HG02981 (cell line): ENCODE measurements around the gene CFAP74.
"Not testable (repeated sequence)": the region's sequence is repeated elsewhere in the genome, so short reads cannot be mapped to it uniquely, and the experiment has no call there.

Experiments used
- ATAC-seq: cut with Tn5 transposase; IDR thresholded peaks from one replicate; pipeline ENCODE4 v1.9.1; 2021; ENCODE audit warnings: mild to moderate bottlenecking, moderate library complexity; ENCODE audit not compliant: unreplicated experiment

The CFAP74 gene

GRCh38 chr1:1954015-1954414, 49.6 kb downstream of the CFAP74 start:
- ATAC-seq, result no peak

- ATAC-seq, result no peak
Measured at GRCh38 chr1:1950940-1951339, 52.6 kb downstream of the CFAP74 start.

- ATAC-seq, result no peak
Measured at GRCh38 chr1:1948783-1949182, 54.8 kb downstream of the CFAP74 start.

GRCh38 chr1:1947493-1947892, 56.1 kb downstream of the CFAP74 start:
- no peak for ATAC-seq

GRCh38 chr1:1946540-1946939, 57.0 kb downstream of the CFAP74 start:
- no peak for ATAC-seq

- no peak for ATAC-seq
Measured at GRCh38 chr1:1945782-1946393, 57.7 kb downstream of the CFAP74 start.

- ATAC-seq, result no peak
Measured at GRCh38 chr1:1943834-1944570, 59.6 kb downstream of the CFAP74 start.

- no peak for ATAC-seq
Measured at GRCh38 chr1:1942753-1943656, 60.6 kb downstream of the CFAP74 start.

GRCh38 chr1:1941868-1942752, 61.5 kb downstream of the CFAP74 start:
- ATAC-seq, result no peak

- ATAC-seq, result no peak
Measured at GRCh38 chr1:1941211-1941841, 62.3 kb downstream of the CFAP74 start.

- ATAC-seq, result no peak
Measured at GRCh38 chr1:1940123-1940425, 63.5 kb downstream of the CFAP74 start.

- no peak for ATAC-seq
Measured at GRCh38 chr1:1939296-1940122, 64.1 kb downstream of the CFAP74 start.

- no peak for ATAC-seq
Measured at GRCh38 chr1:1938613-1939295, 64.8 kb downstream of the CFAP74 start.

GRCh38 chr1:1938276-1938573, 65.4 kb downstream of the CFAP74 start:
- ATAC-seq, result no peak

- ATAC-seq, result no peak
Measured at GRCh38 chr1:1937549-1938275, 65.9 kb downstream of the CFAP74 start.

GRCh38 chr1:1937061-1937460, 66.5 kb downstream of the CFAP74 start:
- no peak for ATAC-seq

GRCh38 chr1:1934848-1935247, 68.7 kb downstream of the CFAP74 start:
- not testable (repeated sequence) for ATAC-seq
